Uterus (tissue), 2 donors: ENCODE data around the gene SNTG2.

Experiments used
- CTCF ChIP-seq, 4 experiments: fragments of 200-600 bp in 2 of 4; fragments of 450-650 bp in 2 of 4; sonication (generic) in 2 of 4; IDR thresholded peaks; one replicate each; pipeline ENCODE4 v1.5.1; 2016 to 2019; ENCODE audit warnings: antibody characterized with exemption in 4 of 4, mild to moderate bottlenecking in 2 of 4, moderate library complexity in 1 of 4
- POLR2A ChIP-seq, 2 donors: fragments of 450-650 bp; IDR thresholded peaks; one replicate each; pipeline ENCODE4 v1.6.1; 2016; ENCODE audit warnings: antibody characterized with exemption in 2 of 2, mild to moderate bottlenecking in 1 of 2, moderate library complexity in 1 of 2

DNA sequence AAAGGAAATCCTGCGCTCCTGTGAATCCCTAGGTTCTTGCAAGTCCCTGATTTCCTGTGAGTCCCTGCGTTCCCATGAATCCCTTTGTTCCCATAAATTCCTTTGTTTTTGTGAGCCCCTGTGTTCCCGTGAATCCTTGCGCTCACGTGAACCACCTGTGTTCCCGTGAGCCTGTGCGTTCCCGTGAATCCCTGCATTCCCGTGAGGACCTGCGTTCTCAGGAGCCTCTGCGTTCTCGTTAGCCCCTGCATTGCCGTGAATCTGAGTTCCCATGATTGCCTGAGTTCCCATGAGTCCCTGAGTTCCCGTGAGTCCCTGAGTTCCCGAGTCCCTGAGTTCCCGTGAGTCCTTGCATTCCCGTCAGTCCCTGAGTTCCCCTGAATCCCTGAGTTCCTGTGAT is 71.5 kb downstream of the SNTG2 start:
- TF ChIP-seq POLR2A (IDR thresholded peaks at IDR 0.05), result no peak
- TF ChIP-seq CTCF (IDR thresholded peaks at IDR 0.05), result no peak
